LNCAP (cell line): ENCODE results near the gene CALML5.

Source experiments
- CTCF ChIP-seq: fragments of 450-650 bp; IDR thresholded peaks from 2 replicates; pipeline ENCODE4 v1.5.1; 2017; ENCODE audit warnings: mild to moderate bottlenecking

CALML5 gene

GRCh38 chr10:5500162-5500670, 846 bp upstream of the CALML5 start:
- TF ChIP-seq CTCF, result no peak

- no peak for TF ChIP-seq CTCF
Observed at GRCh38 chr10:5498791-5499492, 428 bp downstream of the CALML5 start.

GRCh38 chr10:5497948-5498730, 1.2 kb downstream of the CALML5 start:
- no peak for TF ChIP-seq CTCF

GRCh38 chr10:5497289-5497688, 2.1 kb downstream of the CALML5 start:
- TF ChIP-seq CTCF, result no peak

GRCh38 chr10:5496261-5497250, 2.8 kb downstream of the CALML5 start:
- TF ChIP-seq CTCF, result no peak

- TF ChIP-seq CTCF, result no peak
Observed at GRCh38 chr10:5494611-5495010, 4.8 kb downstream of the CALML5 start.

- no peak for TF ChIP-seq CTCF
Observed at GRCh38 chr10:5493691-5494090, 5.7 kb downstream of the CALML5 start.
